Stimulated activated naive CD4-positive, alpha-beta T cell (primary cell): ENCODE data around the gene PUDP.
"Not testable (repeated sequence)": the region's sequence is repeated elsewhere in the genome, so short reads cannot be mapped to it uniquely, and the experiment has no call there.

Experiments
- DNase-seq, 6 experiments: peaks; one replicate each; lab custom pipeline; 2025; lab: John Stamatoyannopoulos, UW

PUDP gene

DNA sequence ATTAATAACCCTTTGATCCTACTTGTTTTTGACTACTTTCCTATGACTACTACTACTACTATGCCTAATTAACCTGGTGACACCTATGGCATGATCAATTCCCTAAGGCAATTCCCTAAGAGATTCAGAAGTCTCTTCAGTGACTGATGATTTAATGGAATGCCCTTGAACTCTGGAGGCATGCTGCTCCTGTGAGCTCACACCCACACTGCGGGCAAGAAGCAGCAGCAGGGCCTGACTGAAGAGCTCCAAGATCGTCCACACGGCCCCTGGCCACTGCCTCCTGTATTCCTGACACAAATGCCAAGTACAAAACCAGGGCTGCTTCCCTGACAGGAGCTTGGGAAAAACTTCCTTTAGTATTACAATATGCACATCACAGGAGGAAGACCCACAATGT lies 74.6 kb downstream of the PUDP start:
- DNase-seq: no peak

DNA sequence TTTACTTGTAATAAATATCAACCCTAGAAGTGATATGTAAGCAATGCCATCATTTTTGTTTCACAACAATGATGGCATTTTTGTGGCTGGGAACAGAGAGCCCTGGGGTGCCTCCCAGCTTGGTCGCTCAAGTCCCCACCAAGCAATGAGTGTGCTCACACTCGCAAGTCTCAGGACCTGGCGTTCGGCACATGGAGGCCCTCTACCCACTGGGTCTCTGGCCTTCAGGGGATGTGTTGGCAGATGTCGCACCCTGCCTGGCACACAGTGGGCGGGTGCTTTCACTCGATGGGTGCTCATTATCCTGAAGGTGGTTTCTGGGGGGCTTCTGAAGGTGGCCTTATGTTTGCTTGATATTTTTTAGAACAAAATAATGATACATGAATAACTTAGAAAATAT lies 75.1 kb downstream of the PUDP start:
- DNase-seq: no peak

DNA sequence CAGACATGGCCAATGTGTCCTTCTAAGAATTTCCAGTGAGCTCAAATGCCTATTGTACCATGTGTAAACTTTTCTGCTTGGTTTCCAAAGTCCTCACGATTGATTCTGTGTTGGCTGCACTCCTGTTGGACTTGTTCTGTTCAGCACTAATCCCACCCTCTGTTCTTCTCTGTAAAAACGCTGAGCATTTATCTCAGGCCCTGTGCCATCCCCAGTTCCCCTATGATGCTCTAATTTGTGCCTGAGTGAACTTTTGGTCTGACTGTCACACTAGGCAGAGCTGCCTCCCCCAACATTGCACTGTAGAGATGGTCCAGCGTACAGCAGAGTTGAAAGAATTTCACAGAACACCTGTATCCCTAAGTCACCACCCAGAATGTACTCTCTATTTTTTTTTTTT lies 76.6 kb downstream of the PUDP start:
- DNase-seq: no peak

DNA sequence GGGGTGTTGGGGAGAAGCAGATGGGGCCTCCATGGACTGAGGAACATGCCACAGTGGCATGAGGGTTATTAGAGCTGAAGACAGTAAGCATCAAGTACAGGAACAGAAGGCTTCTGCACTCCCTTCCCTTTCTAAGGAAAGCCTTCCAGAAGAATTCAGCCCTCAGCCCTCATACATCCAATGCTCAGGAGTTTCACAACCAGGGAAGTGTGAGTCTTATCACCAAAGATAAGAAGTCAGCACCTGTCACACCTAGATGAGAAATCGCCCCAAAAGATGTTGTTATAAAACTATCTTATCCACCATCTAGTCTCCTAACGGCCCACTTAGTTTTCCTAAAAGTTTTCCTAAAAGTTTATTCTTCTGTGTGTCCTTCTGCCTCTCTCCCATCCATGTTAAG lies 78.4 kb downstream of the PUDP start:
- DNase-seq: no peak

DNA sequence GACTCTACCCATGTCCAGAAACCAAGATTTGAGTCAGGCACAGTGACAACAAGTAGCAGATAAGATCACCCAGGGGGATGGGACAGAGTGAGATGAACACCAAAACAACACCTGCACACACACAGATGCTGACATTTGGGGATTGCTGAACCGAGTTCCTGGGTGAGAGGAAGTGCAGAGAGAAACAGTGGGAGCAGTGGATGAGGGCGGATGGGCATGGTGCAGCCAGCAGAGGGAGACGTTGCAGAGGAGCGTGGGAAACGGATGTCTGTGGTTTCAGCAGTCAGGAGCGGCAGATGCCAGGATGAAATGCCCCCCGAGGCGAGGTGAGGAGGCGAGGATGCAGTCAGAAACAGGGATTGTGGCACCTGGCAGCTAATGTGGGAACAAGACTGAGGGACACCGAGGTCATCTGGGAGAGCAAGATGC lies 79.0 kb downstream of the PUDP start:
- peak in 4 of 6 experiments; percentile 0 to 32 (median 7) for DNase-seq

DNA sequence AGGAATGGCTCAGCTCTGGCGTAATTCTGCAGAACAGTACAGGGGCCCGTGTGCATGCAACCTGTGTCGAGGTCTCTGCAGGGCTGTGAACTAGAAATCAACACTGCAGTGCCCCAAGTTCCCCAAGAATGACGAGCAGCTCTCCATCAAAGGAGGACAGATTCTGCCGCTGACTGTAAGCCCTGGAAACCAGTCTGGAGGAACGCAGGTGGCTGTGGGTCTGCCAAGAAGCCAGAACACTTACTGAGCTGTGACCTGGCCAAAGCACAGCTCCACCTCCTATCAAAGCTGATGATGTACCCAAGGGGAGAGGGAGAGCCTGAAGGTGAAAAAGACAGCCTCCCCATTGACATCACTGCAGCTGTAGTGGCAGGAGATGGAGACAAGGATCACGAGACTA lies 80.7 kb downstream of the PUDP start:
- no peak for DNase-seq

DNA sequence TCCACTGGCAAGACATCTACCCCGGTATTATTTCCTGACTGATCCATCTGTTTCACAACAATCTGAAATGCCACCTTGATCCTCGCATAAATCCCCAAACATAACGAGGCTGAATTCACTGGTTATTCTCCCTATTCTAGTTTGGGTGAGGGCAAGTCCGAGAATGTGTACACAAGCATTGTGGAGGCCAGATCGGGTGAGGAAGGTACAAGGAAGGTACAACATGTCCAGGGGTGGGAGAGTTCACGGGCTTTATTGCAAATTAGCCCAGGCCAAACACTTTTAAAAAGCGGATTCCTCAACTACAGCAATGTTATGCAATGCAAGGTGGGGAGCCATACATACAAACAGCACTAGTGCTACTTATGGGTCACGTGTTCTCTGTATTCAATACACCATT lies 82.5 kb downstream of the PUDP start:
- no peak for DNase-seq

DNA sequence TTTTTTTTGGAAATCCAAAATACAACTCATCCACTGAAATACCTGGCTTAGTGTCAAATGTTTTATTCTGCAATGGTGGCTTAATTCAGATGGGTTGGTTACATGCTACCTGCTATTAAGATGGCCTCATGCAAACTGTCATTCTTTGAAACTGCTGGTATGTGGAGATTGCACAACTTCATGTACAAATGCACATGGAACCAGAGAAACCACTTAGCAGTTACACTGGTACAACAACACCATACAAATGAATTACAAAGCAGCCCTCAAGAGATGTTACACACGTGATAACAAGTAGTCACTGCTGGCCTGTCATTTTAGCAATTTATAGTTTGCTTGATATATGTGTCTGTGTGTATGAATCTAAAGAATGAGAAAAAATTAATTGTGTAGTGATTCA lies 85.0 kb downstream of the PUDP start:
- DNase-seq: no peak

DNA sequence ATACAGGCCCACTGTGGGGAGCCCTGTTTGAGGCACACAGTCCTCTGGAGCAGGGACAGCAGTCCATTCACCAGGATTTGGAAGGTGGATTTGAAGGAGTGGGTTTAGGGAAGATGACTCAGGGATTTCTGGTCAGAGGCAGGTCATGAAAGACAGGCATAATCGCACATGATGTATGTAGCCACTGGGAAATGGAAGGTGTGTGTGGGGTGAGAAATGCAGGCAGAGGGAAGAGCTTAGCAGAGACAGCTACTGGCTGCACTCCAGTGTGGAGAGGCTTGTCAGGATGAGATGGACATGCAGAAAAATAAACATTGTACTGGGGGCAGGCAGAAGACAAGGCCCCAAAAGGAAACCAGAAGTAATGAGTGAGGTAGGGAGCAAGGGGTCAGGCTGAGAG lies 85.7 kb downstream of the PUDP start:
- DNase-seq: no peak

DNA sequence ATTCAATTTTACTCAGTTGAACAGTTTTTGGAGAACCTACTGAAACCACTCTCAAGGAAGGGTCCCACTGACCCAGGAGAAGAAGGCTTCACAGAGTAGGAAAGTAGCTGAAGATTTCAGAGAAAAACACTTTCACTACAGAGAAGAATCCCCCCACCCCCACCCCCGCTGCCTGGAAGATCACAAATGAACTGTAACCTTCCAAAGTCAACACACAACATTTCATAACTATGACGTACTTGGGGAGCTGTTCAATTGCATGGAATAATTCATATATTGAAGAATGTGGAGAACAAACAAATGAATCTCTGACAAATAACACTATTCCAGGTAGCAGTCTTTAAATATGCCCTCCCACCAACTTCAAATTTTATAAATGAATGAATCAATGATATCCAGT lies 86.5 kb downstream of the PUDP start:
- no peak for DNase-seq

DNA sequence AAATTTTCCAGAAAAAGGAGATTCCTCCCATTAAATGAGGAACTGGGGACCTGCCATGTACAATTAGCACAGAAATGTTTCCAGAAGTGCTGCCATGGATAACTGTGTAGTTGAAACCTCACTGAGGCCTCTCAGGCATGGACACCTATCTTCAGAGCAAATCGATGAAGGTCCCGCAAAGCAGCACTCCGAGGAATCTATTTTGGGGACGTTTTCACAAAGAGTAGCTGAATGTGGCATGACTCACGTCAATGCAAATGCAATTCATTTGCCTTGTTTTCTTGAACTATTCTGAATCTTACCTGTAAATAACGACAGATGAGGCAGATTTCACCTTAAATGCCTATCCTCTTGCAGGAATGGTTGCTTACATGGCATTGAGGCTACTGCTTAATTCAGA lies 87.5 kb downstream of the PUDP start:
- no peak for DNase-seq

DNA sequence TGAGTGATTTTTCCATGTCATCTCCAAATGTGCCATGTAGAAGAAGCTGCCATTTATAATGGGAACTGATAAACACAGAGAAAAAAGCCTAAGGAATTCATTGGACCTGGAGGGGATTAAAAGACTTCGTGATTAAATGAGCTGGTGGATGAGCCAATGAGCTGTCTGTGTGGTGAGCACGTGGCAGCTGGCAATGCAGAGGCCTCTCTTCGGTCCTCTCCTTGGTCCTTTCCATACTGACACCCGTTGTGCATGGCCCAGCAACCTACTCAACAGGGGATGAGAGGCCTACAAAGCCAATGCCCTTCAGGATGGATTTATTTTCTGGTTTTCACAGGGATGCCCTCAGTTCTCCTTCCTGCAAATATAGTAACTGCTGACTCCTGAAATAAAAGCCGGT lies 88.1 kb downstream of the PUDP start:
- no peak for DNase-seq

DNA sequence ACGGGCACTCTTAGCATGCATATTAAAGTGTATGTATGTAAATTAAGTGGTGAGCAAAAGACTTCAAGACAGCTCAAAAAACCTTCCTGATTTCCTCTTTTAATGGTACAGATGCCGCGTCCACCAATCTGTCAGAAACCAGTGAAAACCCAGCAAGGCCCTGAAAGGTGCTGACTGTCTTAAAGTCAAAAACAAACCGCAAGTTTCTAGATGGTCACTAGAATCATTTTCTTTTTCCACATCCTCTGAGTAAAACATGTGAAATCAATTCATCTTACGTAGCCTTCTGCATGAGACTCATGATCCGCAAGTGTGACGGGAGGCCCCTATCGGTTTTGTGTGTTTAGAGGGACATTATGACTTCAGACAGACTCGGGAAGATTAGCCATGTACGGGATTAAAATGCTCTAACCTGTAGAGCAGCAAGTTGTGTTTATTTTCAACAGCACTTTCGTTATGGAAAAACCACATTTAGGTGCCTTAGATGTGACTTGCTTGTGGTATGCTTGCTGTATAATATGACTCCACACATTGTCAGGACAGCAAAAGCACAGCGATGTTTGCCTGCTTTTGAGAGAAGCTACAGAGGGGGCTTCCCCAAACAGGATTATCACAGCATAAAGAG lies 88.6 kb downstream of the PUDP start:
- peak in 2 of 6 experiments; percentile 11 to 20 for DNase-seq

DNA sequence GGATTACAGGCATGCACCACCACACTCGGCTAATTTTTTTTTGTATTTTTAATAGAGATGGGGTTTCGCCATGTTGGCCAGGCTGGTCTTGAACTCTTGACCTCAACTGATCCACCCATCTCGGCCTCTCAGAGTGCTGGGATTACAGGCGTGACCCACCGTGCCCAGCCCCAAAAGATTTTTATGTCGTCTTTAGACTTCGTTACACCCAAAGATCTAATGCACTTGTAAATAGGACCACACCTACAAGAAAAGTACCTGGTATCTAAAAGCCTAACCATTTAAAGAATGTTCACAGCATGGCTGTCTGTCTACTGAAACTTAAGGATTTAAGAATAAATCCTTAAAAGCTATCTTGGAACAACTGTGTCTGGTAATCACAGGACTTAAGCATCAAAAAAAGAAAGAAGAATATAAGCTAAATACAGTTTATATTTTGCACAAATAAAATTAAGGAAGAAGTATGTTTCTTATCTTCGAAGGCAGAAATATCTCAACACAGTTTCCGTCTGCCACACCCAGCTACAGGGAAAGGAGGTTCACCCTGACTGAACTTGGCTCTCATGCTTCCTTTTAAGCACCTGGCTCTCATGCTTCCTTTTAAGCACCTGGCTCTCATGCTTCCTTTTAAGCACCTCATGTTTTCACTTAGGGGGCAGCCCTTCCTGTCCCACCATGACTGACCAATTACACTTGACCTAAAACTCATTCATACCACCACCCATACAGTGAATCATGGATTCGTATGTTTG lies 92.4 kb downstream of the PUDP start:
- peak in 3 of 6 experiments; percentile 2 to 23 (median 23) for DNase-seq

DNA sequence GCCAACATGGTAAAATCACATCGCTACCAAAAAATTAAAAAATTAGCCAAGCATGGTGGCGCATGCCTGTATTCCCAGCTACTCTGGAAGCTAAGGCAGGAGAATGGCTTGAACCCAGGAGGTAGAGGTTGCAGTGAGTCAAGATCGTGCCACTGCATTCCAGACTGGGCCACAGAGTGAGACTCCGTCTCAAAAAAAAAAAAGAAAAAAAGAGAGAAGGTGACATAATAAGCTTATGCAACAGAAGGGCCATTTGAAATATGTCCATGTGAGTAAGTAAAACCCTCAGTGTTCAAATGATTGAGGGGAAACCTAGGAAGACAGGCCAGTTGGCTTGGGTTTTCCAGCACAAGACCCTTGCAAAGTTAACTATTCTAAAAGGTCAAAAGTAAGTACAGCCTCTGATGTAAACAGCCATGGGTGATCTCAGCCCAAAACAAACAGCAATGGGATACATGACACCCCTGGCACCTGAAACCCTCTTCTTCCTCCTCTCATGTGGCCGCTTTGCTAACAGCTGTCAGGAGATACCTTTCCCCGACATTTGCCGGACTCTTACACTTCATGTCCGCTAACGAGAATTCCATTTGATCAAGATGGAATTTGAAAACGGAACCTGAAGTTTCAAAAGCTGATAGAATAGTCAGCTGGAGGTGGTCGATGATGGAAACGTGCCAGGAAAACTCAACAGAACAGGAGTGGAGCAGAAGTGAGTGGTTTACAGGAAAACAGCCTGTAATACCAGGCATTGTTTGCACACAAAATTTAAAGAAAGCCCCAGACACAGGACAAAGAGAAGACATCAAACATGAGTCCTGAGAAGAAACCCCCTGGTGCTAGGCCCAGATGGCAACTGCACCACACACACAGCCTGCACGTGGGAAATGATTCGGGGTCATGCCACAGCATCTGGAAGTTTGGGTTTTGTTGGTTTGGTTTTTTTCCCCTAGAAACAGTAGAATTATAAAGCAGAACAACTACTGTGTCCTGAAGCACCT lies 93.4 kb downstream of the PUDP start:
- no peak for DNase-seq

DNA sequence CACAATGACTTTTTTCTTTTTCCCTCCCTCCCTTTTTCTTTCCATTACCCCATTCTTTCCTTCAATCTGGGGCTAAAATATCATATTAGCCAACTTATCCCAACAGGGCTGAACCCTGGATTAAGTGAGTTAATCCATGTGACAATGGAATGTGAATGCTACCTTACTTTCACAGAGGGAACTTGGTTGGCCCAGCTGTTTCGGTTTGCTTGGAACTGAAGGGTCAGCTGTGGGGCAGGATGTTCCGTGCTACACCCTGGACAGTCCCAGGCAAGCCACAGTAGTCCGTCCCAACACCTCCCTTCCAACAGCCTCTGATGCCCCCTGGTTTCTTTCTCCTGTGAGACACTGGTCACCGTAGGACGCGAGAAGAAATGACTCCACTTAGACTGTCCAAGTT lies 95.4 kb downstream of the PUDP start:
- no peak for DNase-seq

DNA sequence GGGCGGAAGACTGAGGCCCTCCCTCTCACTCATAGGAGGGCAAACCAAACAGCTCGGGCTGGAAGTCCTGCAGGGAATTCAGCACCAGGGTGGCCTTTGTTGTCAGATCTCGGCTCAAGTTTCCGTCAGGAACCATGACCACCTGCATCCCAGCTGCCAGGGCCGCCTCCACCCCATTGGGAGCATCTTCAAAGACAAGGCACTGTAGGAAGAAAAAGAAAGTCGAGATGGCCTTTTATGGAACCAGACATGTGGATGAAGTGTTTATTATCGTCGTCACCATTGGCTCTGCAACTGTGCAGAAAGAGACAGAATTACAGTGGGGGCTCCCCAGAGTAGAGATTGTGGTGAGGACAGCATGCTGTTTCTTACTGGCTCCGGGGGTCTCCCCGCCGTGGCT lies 97.7 kb downstream of the PUDP start:
- no peak for DNase-seq

DNA sequence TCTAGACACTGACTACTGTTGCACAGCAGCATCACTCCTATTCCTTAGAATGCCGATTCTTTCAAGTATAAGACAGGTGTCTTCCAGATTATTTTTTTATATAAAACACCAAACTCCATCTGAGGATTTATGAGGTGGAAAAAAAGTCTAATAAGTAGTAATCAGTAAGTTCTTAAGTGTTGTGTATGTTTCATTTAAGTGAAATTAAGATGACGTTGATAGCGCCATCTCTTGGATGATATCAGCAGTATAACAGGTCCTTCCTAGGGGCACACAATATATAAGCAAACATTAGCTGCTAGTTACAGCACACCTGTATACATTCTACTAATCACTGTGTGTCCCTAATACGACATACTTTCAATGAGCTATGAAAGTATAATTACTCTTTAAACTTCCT lies 100.0 kb downstream of the PUDP start:
- no peak for DNase-seq

DNA sequence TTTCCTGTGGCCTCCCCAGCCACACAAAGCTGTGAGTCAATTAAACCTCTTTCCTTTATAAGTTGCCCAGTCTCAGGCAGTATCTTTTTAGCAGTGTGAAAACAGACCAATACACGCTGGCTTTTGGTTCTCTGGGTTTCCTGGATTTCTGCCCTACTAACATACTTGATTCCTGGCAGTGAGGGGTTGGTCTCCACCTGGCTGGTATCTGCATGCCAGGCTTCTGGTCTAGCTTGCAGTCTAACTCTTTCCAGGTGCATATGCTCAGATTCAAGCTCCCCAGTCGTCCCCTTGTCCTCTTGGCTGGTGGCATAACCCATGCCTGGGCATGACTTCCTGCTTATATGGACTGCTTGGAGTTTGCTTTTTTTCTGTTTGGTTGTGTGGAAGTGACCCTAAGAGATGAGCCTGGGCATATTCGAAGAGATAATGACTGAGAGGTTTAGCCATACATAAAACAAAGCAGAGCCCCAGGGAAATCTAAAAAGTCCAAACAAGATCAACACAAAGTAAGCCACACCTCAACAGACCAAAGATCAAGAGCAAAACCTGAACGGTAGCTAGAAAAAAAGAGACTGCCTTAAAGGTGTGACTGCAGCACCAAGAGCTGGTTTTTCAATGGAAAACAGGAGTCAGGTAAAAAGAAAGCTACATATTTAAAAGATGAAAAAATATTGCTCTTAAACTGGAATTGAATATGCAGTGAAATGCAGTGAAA lies 102.6 kb downstream of the PUDP start:
- DNase-seq: no peak

DNA sequence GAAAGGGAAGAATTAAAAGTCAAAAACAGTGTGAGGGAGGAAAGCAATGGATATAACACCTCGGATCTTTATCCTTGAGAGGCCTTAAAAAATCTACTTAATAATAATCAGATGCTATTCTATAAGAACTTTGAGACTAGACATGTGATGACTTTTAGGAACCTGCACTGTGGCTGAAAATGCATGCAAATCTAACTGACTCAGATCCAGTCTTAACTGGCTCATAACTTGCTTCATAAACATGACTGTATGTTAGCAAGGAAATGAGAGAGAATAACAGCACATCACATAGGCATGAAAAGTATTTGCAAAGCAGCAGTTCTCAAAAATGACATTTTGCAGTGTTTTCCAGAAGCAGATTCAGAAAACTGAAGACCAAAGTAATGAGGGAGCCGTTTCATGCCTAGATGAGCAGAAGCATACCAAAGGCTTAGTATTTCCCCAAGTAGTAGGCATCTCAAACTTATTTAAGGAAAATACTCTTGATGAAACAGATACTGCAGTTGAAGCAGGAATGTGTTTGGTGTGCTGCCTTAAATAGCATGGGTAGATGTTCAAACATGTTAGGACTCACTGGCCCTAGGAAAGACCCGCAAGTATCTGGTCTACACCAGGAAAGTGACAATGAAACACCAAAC lies 104.0 kb downstream of the PUDP start:
- not testable (repeated sequence) for DNase-seq

DNA sequence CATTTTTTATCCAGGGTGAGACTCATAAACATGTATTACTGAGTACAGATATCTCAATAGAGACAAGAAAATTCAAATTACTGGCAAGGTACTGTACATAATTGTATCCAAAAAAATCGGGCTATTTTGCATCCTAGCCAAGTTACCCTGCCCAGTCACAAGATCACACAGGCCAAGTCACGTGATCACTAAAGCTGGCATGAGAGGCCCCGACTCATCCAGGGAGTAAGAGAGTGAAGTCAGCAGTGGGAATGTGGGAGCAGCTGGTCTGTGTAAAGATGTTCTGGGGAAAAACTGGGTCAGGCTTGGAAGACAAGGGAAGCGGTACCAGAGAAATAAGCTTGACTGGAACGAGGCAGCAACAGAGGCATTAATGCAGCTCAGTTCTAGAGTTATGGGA lies 119.7 kb downstream of the PUDP start:
- DNase-seq: no peak

DNA sequence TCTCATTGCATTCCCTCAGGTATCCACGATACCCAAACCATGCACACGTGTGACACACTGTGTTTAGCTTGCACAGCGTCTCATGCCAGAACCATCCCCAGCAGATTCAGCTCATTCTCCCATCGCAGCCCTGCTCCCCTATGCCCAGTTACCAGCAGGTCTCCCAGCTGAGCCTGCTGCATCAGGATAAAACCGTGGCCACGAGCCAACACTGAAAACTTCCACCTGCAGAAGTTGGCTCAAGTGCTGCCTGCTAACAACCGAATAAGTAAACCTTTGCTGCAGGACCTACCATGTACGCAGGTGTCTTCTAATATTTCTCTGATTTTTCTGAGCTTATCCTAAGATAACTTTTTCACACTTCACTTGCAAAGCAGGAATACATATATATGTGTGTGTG lies 120.9 kb downstream of the PUDP start:
- DNase-seq: no peak
